ENCODE results near the gene P2RX2. TPM values are rescaled to one million over a fixed set of nuclear protein-coding genes. Genes with fewer than 3 reads are reported as not detected.

Gene P2RX2
- polyA plus RNA-seq, 3 donors from 2014 or later, result not detected

DNA sequence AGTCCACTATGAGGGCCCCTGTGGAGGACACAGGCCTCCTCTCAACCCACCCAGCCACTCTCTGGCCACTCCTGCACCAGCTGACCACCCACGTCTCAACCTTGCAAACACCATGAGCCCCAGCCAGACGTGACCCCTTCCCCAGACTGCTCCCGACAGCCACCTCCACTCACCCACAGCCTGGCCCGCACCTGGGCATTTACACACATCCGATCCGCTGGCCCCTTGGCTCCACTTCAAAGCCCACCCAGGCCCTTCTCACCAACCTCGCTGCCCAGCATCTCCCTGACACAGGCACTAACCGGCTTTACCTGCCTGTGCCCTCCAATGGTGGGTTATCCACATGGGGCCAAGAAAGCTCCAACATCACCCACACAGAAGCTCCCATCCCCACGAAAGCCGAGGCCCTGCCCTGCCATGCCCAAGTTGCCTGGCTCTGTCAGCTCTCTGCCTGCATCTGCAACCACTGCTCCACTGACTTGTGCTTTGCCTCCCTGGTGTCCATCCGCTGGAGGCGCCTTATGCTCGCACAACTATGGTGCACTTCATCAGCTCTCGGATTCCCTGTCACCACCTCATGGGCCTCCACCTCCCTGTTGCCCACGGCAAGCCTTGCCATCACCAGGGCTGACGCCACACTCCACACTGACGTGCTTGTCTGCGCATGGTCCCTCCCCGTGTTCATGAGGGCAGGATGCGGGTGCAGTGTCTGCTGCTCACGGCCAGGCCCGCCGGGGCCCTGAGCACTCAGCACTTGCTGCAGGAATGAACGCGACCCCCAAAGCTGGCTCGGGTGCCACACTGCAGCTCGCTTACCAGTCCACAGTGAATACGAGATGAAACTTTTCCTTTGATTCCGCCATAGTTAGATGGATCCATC is 16.7 kb downstream of the P2RX2 start:
- peaks cover 4% of the 10 kb centered on the region in 2 donors for H3K4me1 Mint-ChIP-seq
- H3K27ac Mint-ChIP-seq, result no peak overlapping the region
- peaks cover 16 to 47% (median 24%) of the 10 kb centered on the region in 3 donors for H3K36me3 Mint-ChIP-seq
- no peak overlapping the region for H3K4me3 Mint-ChIP-seq
- no peak for DNase-seq
- H3K9me3 Mint-ChIP-seq, result no peaks in the 10 kb centered on the region
- peaks cover 0 to 4% (median 2%) of the 10 kb centered on the region in 3 donors for H3K27me3 Mint-ChIP-seq (ENCODE audit: low read depth in 3 of 3)

DNA sequence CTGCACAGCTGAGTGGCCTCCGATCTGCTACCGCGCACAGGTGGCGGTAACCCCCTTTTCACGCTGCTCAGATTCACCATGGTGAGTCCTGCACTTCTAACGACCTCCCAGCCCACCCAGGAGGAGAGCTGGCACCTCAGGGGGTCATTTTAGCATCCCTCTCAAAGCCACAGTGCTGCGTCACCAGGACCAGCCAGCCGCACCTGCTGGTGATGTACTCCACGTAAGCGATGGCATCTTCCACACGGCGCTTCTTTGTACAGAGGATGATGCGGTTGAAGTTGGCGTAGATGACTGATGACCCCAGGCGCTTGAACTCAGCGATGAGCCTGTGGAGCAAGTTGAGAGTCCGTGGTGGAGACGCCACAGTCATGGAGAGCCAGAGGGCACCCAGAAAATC is 19.2 kb downstream of the P2RX2 start:
- Mint-ChIP-seq H3K4me1 (peaks cover 12 to 16% of the 10 kb centered on the region in 2 donors), H3K27me3 (ENCODE audit: low read depth in 3 of 3) (peaks cover 0 to 4% (median 2%) of the 10 kb centered on the region in 3 donors), H3K9me3 (no peaks in the 10 kb centered on the region), H3K4me3 (no peak overlapping the region), H3K27ac (no peak overlapping the region), H3K36me3 (peaks cover 13 to 35% (median 16%) of the 10 kb centered on the region in 3 donors)
- no peak for DNase-seq

DNA sequence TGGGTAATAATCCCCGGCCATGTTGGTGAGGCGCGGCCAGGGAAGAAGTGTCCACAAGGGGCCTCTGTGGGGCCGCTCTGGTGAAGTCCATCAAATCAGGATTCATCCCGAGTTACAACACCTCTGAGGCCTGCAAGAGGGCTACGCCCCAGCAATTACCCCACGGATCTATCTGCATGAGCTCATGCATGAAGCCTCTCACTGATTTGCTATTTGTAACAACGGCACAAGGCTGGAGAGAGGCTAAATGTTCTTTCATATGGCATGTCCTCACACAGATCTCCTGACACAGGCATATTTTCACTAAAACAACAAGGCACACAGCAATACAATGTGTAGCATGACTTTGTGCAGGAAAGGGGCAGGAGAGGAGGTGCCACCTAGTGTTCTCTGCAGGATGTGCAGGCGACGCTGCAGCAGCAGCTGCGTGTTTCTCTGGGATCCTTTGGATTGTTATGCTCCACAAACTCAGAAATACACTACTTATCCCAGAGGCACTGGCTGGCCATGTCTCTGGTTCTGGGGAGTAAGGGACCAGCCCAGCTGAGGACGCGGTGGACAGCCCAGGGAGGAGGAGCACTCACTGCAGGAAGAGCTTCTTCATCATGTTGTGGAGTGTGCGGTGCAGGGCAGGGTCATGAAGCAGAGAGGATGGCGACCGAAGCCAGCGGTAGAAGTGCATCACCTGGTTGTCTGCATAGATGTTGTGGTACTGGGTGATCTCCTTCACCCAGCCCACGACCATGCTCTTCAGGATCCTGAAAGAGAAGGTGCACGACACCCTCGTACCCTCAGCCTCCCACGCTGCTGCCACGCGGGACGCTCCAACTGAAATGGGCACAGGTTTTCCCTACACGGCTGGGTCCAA is 20.2 kb downstream of the P2RX2 start:
- Mint-ChIP-seq H3K36me3 (peaks cover 13 to 38% (median 16%) of the 10 kb centered on the region in 3 donors), H3K4me3 (no peak overlapping the region)

DNA sequence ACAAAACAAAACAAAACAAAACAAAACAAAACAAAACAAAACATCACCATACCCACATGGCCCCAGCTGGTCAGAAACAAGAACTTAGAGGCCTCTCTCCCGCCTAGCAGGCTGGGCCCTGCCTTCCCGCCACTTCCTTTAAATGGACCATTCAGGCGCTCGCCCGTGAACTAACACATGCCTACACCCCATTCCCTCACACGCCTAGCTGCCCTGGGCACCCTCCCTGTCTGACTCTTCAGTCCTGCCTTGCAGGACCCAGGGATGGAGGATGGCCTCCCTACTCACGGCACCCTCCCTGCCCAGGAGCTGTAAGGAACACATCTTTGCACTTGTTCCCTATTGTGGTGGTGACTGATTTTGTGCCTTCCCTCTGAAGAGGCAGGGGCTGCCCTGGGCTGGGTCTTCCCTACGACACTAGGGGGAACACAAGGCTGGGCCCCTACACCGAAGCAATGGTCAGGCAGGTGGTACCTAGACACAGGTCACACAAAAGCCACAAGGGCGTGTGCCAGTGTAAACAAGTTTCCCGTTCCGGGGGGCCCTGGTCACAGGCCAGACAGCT is 21.5 kb downstream of the P2RX2 start:
- Mint-ChIP-seq H3K36me3 (peaks cover 8 to 34% (median 10%) of the 10 kb centered on the region in 3 donors), H3K27ac (peak overlapping the region in 1 of 6 donors; percentile 48), H3K9me3 (no peaks in the 10 kb centered on the region), H3K27me3 (ENCODE audit: low read depth in 3 of 3) (peaks cover 0 to 2% (median 0%) of the 10 kb centered on the region in 3 donors), H3K4me1 (peaks cover 12 to 16% of the 10 kb centered on the region in 2 donors), H3K4me3 (no peak overlapping the region)
- DNase-seq, result no peak

More for the DNA sequence above, 20.2 kb downstream of the P2RX2 start:
- DNase-seq, result no peak
- Mint-ChIP-seq H3K27ac (peak overlapping the region in 2 of 6 donors; percentile 13 to 32), H3K4me1 (peaks cover 12 to 16% of the 10 kb centered on the region in 2 donors), H3K27me3 (ENCODE audit: low read depth in 3 of 3) (peaks cover 0 to 4% (median 2%) of the 10 kb centered on the region in 3 donors), H3K9me3 (no peaks in the 10 kb centered on the region)

DNA sequence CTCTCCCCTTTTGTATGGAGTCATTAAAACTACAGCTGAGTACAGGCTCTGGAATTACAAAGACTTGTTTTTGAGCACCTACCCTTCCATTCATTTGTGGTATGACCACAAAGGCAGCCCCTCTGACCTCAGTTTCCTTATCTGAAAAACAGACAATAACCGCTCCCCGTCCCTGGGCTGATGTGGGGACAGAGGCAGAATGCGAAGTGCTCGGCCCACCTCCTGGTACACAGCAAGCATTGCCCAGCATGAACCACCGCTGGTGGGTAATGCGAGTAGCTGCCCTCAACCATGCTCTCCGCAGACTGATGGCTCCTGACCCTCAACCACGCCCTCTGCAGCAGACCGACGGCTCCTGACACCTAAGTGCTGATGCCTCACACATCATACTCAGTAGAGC is 22.4 kb downstream of the P2RX2 start:
- Mint-ChIP-seq H3K9me3 (no peaks in the 10 kb centered on the region), H3K36me3 (peaks cover 10 to 26% (median 11%) of the 10 kb centered on the region in 3 donors), H3K4me3 (peak overlapping the region in 2 of 5 donors; percentile 1 to 9), H3K4me1 (peaks cover 12 to 16% of the 10 kb centered on the region in 2 donors), H3K27me3 (ENCODE audit: low read depth in 3 of 3) (no peaks in the 10 kb centered on the region), H3K27ac (peak overlapping the region in 3 of 6 donors; percentile 24 to 77 (median 46))
- no peak for DNase-seq

DNA sequence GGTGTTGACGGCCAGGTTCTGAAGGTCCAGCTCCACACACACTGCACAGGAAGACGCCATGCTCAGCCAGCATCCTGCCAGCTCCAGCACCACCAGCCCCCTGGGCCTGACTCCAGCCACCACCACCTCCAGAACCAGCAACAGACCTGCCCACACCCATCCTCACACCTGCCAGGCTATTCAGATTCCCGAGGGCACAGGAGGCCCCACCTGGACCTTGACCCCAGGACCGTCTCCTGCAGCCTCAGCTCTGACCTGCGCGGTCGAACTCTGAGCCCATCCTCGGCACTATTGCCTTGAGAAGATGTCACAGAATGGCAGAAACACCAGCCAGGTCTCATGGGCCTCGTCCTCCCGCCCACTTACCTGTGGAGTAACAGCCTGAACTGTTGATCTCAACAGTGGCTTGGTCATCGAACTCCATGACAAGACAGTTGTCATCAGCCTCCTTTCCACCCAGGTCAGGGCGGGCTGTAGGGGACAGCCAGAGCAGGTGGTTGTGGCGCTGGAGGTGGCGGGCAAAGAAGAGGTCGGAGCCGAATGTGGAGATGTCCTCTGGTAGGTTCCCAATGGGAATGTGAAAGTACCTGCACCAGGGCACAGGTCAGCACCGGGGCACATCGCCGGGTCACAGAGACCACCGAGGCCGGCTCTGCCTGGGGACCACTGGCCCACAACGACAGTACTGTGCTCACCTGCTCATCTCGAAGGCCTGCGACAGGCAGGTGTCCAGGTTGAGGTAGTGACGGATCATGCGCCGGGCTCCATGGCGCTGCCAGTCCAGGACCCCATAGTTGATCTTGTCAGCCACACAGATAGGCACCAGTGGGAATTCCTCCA is 23.5 kb downstream of the P2RX2 start:
- Mint-ChIP-seq H3K9me3 (no peaks in the 10 kb centered on the region), H3K27me3 (ENCODE audit: low read depth in 3 of 3) (no peaks in the 10 kb centered on the region), H3K36me3 (peaks cover 12 to 27% (median 13%) of the 10 kb centered on the region in 3 donors), H3K4me1 (peaks cover 12 to 16% of the 10 kb centered on the region in 2 donors), H3K27ac (peak overlapping the region in 1 of 6 donors; percentile 46), H3K4me3 (no peak overlapping the region)
- no peak for DNase-seq

DNA sequence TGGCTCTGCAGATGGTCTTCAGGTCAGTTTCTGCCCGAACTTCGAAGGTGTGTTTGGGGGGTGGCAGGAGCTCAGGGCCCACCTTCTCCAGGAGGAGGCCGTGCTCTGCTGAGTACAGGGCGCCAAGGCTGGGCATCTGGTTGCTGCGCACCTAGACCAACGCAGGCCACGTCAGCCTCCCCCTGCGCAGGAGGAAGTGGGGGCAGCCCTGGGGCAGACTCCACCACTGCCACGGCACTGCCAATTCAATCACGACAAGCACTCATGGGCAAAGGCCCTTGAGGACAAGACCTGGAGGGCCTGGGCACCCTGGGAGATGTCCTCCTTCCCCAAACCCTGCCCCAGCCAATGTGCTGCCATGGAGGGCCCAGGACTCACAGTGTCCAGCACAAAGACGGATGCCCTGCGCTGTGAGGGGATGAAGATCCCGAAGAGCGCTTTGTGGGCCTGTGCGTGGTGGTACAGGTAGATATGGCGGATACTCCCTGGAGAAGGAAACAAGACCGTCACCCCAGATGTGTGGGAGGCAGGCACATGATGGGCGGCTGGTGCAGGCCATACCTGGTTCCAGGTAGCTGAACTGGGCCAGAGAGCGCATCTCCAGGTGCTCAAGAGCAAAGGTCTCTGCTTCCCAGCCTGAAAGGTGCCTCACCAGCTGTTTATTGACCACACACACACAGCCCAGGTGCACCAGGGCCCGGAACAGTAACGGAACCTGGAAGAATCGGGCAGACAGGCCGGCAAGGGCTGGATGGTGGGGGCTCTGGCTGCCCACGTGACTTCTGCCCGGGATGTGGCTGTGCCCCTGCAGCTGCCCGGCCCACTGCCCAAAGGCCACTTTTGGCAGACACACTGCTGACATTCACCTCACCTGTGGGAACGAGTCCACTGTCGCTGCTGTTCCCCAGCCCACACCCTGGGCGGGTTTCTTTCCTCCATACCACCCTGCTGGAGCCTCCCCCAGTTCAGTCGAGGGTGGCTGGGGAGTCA is 24.6 kb downstream of the P2RX2 start:
- Mint-ChIP-seq H3K36me3 (peaks cover 11 to 30% (median 13%) of the 10 kb centered on the region in 3 donors), H3K4me3 (no peak overlapping the region), H3K27me3 (ENCODE audit: low read depth in 3 of 3) (no peaks in the 10 kb centered on the region), H3K9me3 (no peaks in the 10 kb centered on the region), H3K27ac (no peak overlapping the region), H3K4me1 (peaks cover 11 to 16% of the 10 kb centered on the region in 2 donors)
- DNase-seq, result no peak

DNA sequence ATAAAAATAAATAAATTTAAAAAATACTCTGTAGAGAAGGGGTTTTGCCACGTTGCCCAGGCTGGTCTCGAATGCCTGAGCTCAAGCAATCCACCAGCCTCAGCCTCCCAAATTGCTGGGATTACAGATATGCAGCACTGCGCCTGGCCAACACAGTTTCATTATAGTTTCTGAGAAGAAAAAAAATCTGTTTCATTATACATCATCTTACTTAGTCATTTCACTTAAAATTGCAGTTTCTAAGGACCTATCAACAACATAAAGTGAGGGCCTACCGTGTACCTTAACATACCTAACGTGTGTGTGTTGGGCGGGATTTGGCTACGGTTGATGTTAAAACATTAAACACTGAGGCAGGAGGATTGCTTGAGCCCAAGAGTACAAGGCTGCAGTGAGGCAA is 28.3 kb downstream of the P2RX2 start:
- no peak overlapping the region for H3K27ac Mint-ChIP-seq

DNA sequence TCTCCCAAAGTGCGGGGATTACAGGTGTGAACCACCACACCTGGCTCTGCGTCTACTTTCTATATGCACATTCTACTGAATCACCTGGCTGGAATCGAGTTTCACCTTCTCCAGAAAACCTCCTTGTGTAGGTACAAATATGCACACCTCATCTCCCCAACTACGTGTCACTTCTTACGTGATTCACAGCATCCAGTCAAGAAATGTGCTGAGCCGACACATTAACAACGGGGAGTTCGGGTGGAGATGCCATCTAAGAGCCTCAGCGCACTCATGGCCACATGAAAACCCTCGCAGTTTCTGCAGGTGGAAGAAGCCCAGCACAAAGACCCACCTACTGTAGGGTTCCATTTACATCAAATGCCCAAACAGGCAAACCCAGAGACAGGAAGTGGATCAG is 29.3 kb downstream of the P2RX2 start:
- Mint-ChIP-seq H3K9me3 (no peaks in the 10 kb centered on the region), H3K4me1 (no peaks in the 10 kb centered on the region), H3K4me3 (no peak overlapping the region), H3K27me3 (ENCODE audit: low read depth in 3 of 3) (no peaks in the 10 kb centered on the region), H3K27ac (no peak overlapping the region), H3K36me3 (peaks cover 6 to 36% (median 26%) of the 10 kb centered on the region in 3 donors)
- no peak for DNase-seq

More for the DNA sequence above, 28.3 kb downstream of the P2RX2 start:
- Mint-ChIP-seq H3K4me3 (no peak overlapping the region), H3K27me3 (ENCODE audit: low read depth in 3 of 3) (no peaks in the 10 kb centered on the region), H3K9me3 (no peaks in the 10 kb centered on the region), H3K4me1 (no peaks in the 10 kb centered on the region), H3K36me3 (peaks cover 6 to 26% (median 21%) of the 10 kb centered on the region in 3 donors)
- no peak for DNase-seq

DNA sequence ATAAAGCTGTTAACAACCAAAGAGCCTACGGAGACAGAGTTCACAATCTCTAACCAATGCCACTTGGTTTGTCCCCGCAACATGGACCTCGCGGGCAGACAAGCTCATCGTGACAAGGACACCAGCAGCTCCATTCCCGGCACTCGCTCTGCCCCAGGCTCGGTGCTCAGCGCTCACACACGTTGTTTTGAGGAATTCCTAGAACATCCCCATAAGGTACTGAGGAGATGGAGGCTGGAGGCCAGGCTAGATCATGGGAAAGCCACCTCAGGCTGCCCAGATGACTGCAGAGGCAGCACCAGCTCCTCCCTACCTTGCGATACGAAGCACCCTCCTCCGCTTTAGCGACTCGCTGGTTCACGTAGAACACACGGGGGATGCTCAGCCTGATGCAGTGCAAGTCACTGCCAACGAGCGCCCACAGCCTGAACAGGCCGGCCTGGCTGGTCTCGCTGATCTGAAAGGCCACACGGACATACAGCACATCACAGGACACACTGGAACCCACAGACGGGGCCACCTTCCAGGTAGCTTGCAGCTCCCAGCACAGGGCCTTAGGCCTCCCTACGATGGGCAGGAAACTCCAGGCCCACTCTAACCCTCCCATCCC is 30.1 kb downstream of the P2RX2 start:
- Mint-ChIP-seq H3K9me3 (no peaks in the 10 kb centered on the region), H3K36me3 (peaks cover 6 to 33% (median 26%) of the 10 kb centered on the region in 3 donors), H3K4me3 (no peak overlapping the region), H3K27ac (no peak overlapping the region), H3K27me3 (ENCODE audit: low read depth in 3 of 3) (no peaks in the 10 kb centered on the region), H3K4me1 (no peaks in the 10 kb centered on the region)
- no peak for DNase-seq

DNA sequence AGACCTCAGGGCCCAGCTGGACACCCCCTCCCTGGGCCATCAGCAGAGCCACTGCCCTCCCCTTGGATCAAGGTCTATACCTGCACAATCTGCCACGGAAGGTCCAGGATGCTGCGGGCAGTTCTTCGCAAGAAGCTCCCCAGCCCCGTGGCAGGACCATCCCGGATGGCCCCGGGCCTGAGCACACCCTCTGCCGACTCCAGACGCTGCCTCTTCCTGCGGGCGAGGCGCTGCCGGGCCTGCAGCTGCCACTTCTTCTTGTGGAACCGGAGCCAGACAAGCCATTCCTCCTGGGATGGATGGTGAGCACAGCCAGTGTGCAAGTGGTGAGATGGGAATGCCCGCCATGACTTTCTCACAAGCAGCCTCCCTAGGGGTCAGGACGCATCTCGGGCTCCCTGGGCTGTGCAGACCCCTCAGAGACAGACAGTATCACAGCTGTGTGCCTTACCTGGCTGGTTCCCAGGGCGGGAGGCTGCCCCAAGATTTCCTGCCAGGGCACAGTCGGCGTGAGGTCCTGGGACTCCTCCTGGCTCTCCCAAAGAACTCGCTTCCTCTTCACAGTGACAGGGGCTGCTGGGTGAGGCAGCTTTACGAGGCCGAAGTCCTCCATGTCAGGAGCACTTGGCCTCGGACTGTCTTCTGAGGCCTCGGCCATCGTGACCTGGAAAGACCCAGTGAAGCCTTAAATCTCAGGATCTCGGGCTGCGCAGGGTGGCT is 30.8 kb downstream of the P2RX2 start:
- Mint-ChIP-seq H3K4me1 (no peaks in the 10 kb centered on the region), H3K36me3 (peaks cover 6 to 35% (median 26%) of the 10 kb centered on the region in 3 donors)

More for the DNA sequence above, 30.8 kb downstream of the P2RX2 start:
- DNase-seq, result no peak
- Mint-ChIP-seq H3K9me3 (no peaks in the 10 kb centered on the region), H3K27me3 (ENCODE audit: low read depth in 3 of 3) (no peaks in the 10 kb centered on the region), H3K27ac (no peak overlapping the region), H3K4me3 (no peak overlapping the region)
